ENCODE measurements around the gene SPATC1L. TPM values are rescaled to one million over a fixed set of nuclear protein-coding genes. Genes with fewer than 3 reads are reported as not detected.

Gene SPATC1L
- total RNA-seq, 2 donors from 2014 or later = 5.9 to 8.0 TPM

Other genes starting within 250 kb of the SPATC1L start
- gene COL6A1, start 202.7 kb downstream of the SPATC1L start, total RNA-seq = 100 to 1,000 TPM in 1 of 2 donors, 10 to 100 TPM in 1; 32.2 to 111 TPM
- gene COL6A2, start 86.3 kb downstream of the SPATC1L start, total RNA-seq = 100 to 1,000 TPM in 1 of 2 donors, 10 to 100 TPM in 1; 65.5 to 193 TPM
- under 1 TPM; 0.22 to 0.52 TPM for gene FTCD, start 28.9 kb downstream of the SPATC1L start, total RNA-seq
- 100 to 1,000 TPM in 1 of 2 donors, 10 to 100 TPM in 1; 65.6 to 140 TPM for gene LSS, start 44.3 kb upstream of the SPATC1L start, total RNA-seq
- 10 to 100 TPM; 90.6 to 94.3 TPM for gene MCM3AP, start 101.2 kb upstream of the SPATC1L start, total RNA-seq
- 10 to 100 TPM; 19.6 to 25.7 TPM for gene YBEY, start 101.9 kb upstream of the SPATC1L start, total RNA-seq
- gene C21orf58, start 139.4 kb upstream of the SPATC1L start, total RNA-seq = 1 to 10 TPM; 4.6 to 9.8 TPM
- 10 to 100 TPM; 17.6 to 28.8 TPM for gene PCNT, start 139.7 kb upstream of the SPATC1L start, total RNA-seq

All from left colon (tissue), 2 donors.